C4-2B (cell line): ENCODE measurements around the gene FBXW10B.
"Not testable (repeated sequence)": the region's sequence is repeated elsewhere in the genome, so short reads cannot be mapped to it uniquely, and the experiment has no call there.

Source experiments
- H3K27ac ChIP-seq: fragments of 450-650 bp; 2 replicates; pipeline ENCODE4 v1.5.1; 2017
- CTCF ChIP-seq: fragments of 450-650 bp; conservative IDR thresholded peaks from 2 replicates; pipeline ENCODE4 v1.5.1; 2017; ENCODE audit warnings: mild to moderate bottlenecking
- ZFX ChIP-seq: fragments of 450-650 bp; IDR thresholded peaks from 2 replicates; pipeline ENCODE4 v1.6.1; 2017

FBXW10B gene

DNA sequence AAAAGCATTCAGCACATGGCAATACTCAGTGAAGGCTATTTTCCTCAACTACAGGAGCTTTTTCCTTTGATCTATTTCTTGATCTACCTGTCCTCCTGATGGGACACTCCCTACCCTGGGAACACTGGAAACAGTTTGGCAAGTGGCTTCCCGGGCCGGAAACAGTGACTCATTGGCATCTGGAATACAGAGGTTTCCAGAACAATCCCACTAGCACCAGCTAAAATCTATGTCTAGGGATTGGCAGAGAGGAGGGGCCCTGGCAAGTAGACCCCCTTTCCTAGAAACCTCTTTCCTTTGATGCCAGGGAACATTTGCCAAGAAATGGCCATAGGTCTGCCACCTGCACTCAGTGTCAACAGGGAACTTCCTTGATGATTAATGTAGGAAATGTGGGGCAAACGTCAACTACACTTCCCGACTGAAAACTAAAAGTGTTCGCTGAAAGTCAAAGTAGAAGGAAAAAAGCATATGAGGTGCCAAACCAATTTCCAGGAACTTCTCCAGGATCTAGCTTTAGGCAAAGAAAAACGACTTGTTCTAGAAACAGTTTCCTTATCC is 30.4 kb upstream of the FBXW10B start:
- H3K27ac ChIP-seq = peak overlapping the region; percentile 72; the same call in 1 of the 2 replicates
- no peak for TF ChIP-seq CTCF
- TF ChIP-seq ZFX = no peak

DNA sequence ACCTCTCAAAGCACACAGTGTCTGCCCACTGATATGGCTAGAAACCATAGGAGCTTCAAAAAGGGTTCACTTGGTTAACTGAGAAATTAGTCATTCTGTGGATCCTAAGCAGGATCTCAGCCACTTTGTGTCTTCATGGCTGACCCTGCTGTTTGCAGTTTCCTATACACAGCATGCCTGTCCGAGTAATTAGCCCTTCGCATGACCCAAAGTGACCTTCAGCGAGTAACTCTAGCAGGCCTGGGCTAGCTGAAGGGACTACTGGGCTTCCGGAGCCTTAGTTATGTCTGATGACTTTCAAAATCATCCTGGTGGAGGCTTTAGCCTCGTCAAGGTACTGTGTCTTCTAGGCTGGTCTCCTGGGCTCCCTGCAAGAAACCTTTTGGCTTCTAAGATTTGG is 28.9 kb upstream of the FBXW10B start:
- H3K27ac ChIP-seq = no peak overlapping the region
- no peak for TF ChIP-seq CTCF
- no peak for TF ChIP-seq ZFX

DNA sequence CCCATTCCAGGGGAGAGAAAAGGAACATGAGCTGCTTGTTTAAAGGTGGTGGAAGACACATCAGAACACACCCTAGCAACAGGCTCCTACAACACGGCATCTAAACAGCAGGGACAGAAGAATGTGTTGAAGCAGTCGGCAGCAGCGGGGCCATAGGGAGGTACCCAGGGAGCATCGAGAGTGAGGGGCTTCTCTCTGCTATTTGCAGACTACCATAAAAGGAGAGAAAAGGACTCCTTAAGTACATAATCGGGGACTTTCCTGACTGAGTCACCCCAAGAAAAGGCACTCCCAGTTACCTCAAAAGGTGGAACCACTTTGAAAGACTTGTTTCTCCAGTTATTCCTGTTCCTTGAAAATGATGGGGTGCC is 26.4 kb upstream of the FBXW10B start:
- H3K27ac ChIP-seq = not testable (repeated sequence)

- not testable (repeated sequence) for H3K27ac ChIP-seq
Measured at GRCh38 chr17:15645099-15645941, 25.8 kb upstream of the FBXW10B start.

GRCh38 chr17:15642505-15643251 is 23.2 kb upstream of the FBXW10B start:
- H3K27ac ChIP-seq = peak overlapping the region; percentile 50

- H3K27ac ChIP-seq = peak overlapping the region; percentile 27
Measured at GRCh38 chr17:15642014-15642413, 22.5 kb upstream of the FBXW10B start.

GRCh38 chr17:15630930-15631453 is 11.5 kb upstream of the FBXW10B start:
- H3K27ac ChIP-seq = not testable (repeated sequence)

- not testable (repeated sequence) for H3K27ac ChIP-seq
Measured at GRCh38 chr17:15629991-15630390, 10.5 kb upstream of the FBXW10B start.

- not testable (repeated sequence) for H3K27ac ChIP-seq
Measured at GRCh38 chr17:15623661-15624209, 4.2 kb upstream of the FBXW10B start.

DNA sequence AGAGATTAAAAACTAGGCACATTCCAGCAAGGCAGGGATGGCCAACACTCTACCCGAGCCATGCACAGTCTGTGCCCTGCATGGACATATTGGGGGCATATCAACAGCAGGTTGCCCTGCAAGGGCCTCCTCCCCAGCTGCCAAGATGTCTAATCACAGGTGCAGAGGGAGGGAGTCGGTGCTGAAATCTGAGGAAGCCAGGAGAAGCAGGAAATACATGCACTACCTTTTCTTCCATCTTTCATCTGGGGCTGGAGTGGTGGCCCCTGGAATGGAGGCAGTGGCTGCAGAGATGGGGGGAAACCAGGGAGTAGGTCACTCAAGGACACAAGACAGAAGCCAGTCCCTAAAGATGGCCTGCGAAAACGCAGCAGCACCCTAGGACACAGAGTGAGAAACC is 3.8 kb upstream of the FBXW10B start:
- not testable (repeated sequence) for H3K27ac ChIP-seq

DNA sequence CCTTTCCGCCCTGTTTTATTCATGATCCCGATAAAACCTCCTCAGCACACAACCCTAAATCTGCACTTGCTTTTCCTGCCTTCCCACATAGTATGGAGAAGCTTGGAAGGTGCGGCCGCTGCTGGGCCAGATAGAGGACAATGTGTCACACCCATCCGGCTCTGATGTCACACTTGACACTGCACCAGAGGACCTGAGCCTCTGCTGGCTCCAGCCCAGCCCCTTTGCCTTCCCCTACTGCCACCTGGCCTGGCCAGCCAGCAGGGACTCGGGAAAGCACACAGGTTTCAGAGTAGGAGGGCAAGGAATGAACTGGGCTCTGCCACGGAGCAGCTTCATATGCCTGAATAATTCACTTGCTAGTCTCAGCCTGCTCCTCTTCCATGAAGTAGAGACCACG is 2.6 kb upstream of the FBXW10B start:
- not testable (repeated sequence) for H3K27ac ChIP-seq

DNA sequence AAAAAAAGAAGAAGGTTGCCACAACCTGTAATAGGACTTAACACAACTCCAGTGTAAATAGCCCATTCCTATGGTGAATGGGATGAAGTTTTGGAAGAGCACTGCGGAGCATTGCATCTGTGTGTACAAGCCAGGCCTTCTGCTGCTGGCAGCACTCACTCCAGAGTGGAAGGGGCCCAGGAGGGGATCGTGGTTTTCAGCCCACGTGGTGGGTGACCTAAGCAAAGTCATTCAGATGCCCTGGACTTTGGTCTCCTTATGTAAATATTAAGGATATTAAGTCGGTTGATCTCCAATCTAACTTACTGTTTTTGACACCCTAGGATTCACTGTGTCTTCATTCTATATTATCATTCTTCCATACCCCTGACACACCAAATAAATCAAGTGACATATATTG is 2.7 kb downstream of the FBXW10B start:
- H3K27ac ChIP-seq = not testable (repeated sequence)

GRCh38 chr17:15615850-15616249 is 3.7 kb downstream of the FBXW10B start:
- not testable (repeated sequence) for H3K27ac ChIP-seq

GRCh38 chr17:15613111-15613510 is 6.4 kb downstream of the FBXW10B start:
- not testable (repeated sequence) for H3K27ac ChIP-seq

DNA sequence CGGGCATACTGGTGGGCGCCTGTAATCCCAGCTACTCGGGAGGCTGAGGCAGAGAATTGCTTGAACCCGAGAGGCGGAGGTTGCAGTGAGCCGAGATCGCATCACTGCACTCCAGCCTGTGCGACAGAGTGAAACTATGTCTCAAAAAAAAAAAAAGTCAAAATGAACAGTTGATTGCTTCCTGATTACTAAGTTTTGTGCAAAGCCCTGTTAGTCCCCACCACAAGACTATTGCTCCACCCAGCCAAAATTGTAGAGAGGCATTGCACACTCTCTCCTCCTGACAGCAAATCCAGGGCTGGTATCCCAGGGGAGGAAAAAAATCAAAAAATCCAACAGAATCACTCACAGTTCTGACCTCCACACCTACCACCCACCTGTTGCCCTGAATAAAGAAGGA is 26.5 kb downstream of the FBXW10B start:
- H3K27ac ChIP-seq = not testable (repeated sequence)

GRCh38 chr17:15591986-15592385 is 27.5 kb downstream of the FBXW10B start:
- H3K27ac ChIP-seq = not testable (repeated sequence)

- not testable (repeated sequence) for H3K27ac ChIP-seq
Measured at GRCh38 chr17:15590844-15591243, 28.7 kb downstream of the FBXW10B start.

GRCh38 chr17:15589544-15590536 is 29.7 kb downstream of the FBXW10B start:
- H3K27ac ChIP-seq = not testable (repeated sequence)
